Osteoblast (primary cell): Measurements from ENCODE around the gene SRGAP2C. TPM values are rescaled to one million over a fixed set of nuclear protein-coding genes. Genes with fewer than 3 reads are reported as not detected.
"Not testable (repeated sequence)": the region's sequence is repeated elsewhere in the genome, so short reads cannot be mapped to it uniquely, and the experiment has no call there.

Source experiments
- DNase-seq: peaks from one replicate; pipeline ENCODE4 v3.0.0; 2011; ENCODE audit warnings: low spot score, mixed read lengths; ENCODE audit not compliant: insufficient read length; ENCODE audit errors: missing footprints
- H2AFZ ChIP-seq: 2 replicates; pipeline ENCODE4 v1.6.0; 2011; ENCODE audit warnings: mild to moderate bottlenecking, low read length
- H3K27ac ChIP-seq: 2 replicates; pipeline ENCODE4 v1.5.1; 2011; ENCODE audit warnings: mild to moderate bottlenecking, low read depth, low read length, moderate library complexity
- H3K27me3 ChIP-seq: 2 replicates; pipeline ENCODE4 v1.6.0; 2012; ENCODE audit warnings: mild to moderate bottlenecking, control low read depth, inconsistent platforms, low read length, moderate library complexity; ENCODE audit not compliant: insufficient read depth
- H3K36me3 ChIP-seq: 2 replicates; pipeline ENCODE4 v1.5.1; 2011; ENCODE audit warnings: mild to moderate bottlenecking, low read length, control low read depth, moderate library complexity; ENCODE audit not compliant: insufficient read depth
- H3K4me1 ChIP-seq: 2 replicates; pipeline ENCODE4 v1.5.1; 2011; ENCODE audit warnings: mild to moderate bottlenecking, low read length, control low read depth, moderate library complexity; ENCODE audit not compliant: insufficient read depth
- H3K4me2 ChIP-seq: 2 replicates; pipeline ENCODE4 v1.6.0; 2011; ENCODE audit warnings: mild to moderate bottlenecking, low read length; ENCODE audit not compliant: insufficient read depth
- H3K4me3 ChIP-seq: fragments of 200-600 bp; sonication (generic); 3 replicates; pipeline ENCODE4 v1.5.1; 2012; ENCODE audit warnings: mild to moderate bottlenecking, low read length, inconsistent platforms; ENCODE audit not compliant: insufficient read depth
- H3K79me2 ChIP-seq: 2 replicates; pipeline ENCODE4 v1.6.0; 2012; ENCODE audit warnings: mild to moderate bottlenecking, low read length, control low read depth, inconsistent platforms; ENCODE audit not compliant: insufficient read depth
- H3K9me3 ChIP-seq: 2 replicates; pipeline ENCODE4 v1.5.1; 2011; ENCODE audit warnings: low read depth, low read length, control low read depth
- H4K20me1 ChIP-seq: 2 replicates; pipeline ENCODE4 v1.6.0; 2012; ENCODE audit warnings: mild to moderate bottlenecking, low read length, control low read depth; ENCODE audit not compliant: insufficient read depth
- total RNA-seq: library from RNA; depleted of rRNA; stranded (reverse); fragments of >200 nt; gene quantifications from 2 replicates; pipeline ENCODE4 v1.2.3, GENCODE V29; 2012

Gene SRGAP2C
- total RNA-seq, 1 donor: 36.9 TPM

DNA sequence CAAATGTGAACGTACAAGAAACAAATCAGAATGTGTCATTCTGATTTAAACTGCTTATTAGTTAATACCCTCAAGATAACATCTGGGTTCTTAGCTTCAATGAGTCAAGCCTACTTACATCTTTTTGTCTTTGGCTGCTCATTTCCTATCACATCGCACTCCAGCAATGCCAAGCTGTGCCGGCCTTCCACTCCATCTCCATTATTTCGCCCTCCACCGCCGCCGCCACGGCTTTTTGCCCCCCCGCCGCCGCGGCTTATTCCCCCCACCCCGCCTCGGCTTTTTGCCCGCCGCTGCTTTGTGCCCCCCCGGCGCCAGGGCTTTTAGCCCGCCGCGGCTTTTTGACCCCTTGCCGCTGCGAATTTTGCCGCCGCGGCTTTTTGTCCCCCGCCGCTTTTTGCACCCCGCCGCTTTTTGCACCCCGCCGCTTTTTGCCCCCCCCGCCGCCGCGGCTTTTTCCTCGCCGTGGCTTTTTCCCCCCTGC lies 211.0 kb downstream of the SRGAP2C start:
- H4K20me1 ChIP-seq, H3K79me2 ChIP-seq, H2AFZ ChIP-seq, DNase-seq, H3K9me3 ChIP-seq, H3K27me3 ChIP-seq, H3K4me2 ChIP-seq, H3K4me1 ChIP-seq, H3K27ac ChIP-seq, H3K36me3 ChIP-seq: not testable (repeated sequence)
- H3K4me3 ChIP-seq: peak overlapping the region; percentile 68

DNA sequence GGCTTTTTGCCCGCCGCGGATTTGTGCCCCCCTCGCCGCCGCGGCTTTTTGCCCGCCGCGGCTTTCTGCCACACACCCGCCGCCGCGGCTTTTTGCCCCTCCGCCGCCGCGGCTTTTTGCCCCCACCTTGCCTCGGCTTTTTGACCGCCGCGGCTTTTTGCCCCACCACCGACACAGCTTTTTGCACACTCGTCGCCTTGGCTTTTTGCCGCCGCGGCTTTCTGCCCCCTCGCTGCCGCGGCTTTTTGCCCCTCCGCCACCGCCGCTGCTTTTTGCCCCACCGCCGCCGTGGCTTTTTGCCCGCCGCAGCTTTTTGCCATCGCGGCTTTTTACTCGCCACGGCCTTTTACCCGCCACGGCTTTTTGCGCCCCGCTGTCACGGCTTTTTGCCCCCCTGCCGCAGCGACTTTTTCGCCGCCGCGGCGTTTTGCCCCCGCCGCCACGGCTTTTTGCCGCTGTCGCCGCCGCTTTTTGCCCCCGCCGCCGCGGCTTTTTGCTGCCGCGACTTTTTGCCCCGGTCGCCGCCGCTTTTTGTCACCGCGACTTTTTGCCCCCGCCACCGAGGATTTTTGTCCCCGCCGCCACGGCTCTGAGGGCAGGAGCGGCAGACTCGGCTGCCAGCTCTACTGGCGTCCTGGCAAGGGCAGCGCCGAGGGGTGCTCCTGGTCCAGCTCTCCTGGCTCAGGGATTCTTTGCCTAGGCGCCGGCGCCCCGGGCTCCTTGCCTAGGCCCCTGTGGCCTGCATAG lies 211.7 kb downstream of the SRGAP2C start:
- peak overlapping the region; percentile 68 for H3K4me3 ChIP-seq
- not testable (repeated sequence) for H3K79me2 ChIP-seq, DNase-seq, H2AFZ ChIP-seq, H3K4me1 ChIP-seq, H3K36me3 ChIP-seq, H4K20me1 ChIP-seq, H3K27me3 ChIP-seq, H3K9me3 ChIP-seq, H3K27ac ChIP-seq
- H3K4me2 ChIP-seq: peak overlapping the region; percentile 67

DNA sequence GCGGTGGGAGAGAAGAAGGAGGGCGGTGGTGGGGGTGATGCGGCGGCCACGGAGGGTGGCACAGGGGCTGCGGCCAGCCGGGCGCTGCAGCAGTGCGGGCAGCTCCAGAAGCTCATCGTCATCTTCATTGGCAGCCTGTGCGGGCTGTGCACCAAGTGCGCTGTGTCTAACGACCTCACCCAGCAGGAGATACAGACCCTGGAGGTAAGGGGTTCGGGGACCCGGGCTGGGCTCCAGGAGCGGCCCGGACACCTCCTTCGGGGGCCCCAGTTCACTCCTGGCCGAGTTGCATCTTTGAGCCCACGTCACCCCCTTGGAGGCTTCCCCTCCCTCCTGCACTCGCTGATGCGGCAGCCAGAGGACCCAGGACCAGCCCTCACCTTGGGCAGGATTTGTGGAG lies 212.3 kb downstream of the SRGAP2C start:
- not testable (repeated sequence) for DNase-seq
- peak overlapping the region; percentile 67 for H3K4me2 ChIP-seq

DNA sequence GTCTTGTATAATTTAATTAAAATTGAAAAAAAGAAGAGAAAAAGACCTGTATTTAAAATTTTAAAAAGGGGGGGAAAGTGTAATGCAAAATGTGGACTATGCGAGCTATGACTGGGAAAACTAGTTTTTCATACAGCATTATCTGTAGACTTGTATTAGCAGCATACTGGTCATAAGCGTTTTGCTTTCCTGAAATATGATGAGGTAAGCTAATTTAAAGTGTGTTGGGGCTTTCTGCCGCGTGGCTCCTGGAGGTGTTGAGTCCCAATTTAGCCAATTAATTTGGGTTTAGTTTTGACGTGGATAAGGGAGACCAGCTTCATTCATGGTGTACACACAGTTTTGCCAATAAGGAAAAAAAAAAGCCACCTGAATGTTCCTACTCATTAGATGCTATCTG lies 214.4 kb downstream of the SRGAP2C start:
- not testable (repeated sequence) for H4K20me1 ChIP-seq, H3K4me2 ChIP-seq, H3K27ac ChIP-seq, H3K27me3 ChIP-seq, H3K36me3 ChIP-seq, H3K4me3 ChIP-seq, H3K79me2 ChIP-seq, H3K9me3 ChIP-seq, DNase-seq, H2AFZ ChIP-seq, H3K4me1 ChIP-seq

More for the DNA sequence above, 212.3 kb downstream of the SRGAP2C start:
- H2AFZ ChIP-seq, H4K20me1 ChIP-seq, H3K27me3 ChIP-seq, H3K9me3 ChIP-seq, H3K4me1 ChIP-seq, H3K27ac ChIP-seq, H3K36me3 ChIP-seq, H3K79me2 ChIP-seq: not testable (repeated sequence)
- peak overlapping the region; percentile 68 for H3K4me3 ChIP-seq

DNA sequence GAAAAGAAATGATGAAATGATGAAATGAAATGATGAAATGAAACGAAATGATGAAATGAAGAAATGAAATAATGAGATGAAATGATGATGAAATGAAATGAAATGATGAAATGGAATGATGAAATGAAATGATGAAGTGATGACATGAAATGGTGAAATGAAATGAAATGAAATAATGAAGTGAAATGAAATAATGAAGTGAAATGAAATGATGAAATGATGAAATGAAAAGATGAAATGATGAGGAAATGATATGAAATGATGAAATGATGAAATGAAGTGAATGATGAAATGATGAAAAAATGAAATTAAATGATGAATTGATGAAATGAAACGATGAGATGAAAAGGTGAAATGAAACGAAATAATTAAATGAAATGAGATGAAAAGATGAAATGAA lies 215.3 kb downstream of the SRGAP2C start:
- H3K4me1 ChIP-seq, H3K27ac ChIP-seq, H3K27me3 ChIP-seq, H3K4me3 ChIP-seq, H3K36me3 ChIP-seq, H4K20me1 ChIP-seq, H3K9me3 ChIP-seq, H3K79me2 ChIP-seq, H3K4me2 ChIP-seq, DNase-seq, H2AFZ ChIP-seq: not testable (repeated sequence)

DNA sequence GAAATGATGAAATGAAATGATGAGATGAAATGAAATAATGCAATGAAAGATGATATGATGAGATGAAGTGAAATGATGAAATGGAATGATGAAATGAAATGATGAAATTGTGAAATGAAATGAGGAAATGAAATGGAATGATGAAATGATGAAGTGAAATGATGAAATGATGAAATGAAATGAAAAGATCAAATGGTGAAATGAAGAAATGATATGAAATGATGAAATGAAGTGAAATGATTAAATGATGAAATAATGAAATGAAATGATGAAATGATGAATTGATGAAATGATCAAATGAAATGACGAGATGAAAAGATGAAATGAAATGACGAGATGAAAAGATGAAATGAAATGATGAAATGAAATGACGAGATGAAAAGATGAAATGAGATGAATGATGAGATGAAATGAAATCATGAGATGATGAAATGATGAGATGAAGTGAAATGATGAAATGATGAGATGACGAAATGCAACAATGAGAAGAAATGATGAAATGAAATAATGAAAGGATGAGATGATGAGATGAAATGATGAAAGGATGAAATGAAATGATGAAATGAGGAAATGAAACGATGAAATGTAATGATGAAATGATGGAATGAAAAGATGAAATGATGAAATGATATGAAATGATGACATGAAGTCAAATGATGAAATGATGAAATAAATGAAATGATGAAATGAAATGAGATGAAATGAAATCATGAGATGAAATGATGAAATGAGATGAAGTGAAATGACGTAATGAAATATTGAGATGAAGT lies 216.0 kb downstream of the SRGAP2C start:
- H3K36me3 ChIP-seq, H3K4me2 ChIP-seq, H3K79me2 ChIP-seq, H3K4me3 ChIP-seq, H2AFZ ChIP-seq, H3K4me1 ChIP-seq, DNase-seq, H4K20me1 ChIP-seq, H3K9me3 ChIP-seq, H3K27ac ChIP-seq, H3K27me3 ChIP-seq: not testable (repeated sequence)

DNA sequence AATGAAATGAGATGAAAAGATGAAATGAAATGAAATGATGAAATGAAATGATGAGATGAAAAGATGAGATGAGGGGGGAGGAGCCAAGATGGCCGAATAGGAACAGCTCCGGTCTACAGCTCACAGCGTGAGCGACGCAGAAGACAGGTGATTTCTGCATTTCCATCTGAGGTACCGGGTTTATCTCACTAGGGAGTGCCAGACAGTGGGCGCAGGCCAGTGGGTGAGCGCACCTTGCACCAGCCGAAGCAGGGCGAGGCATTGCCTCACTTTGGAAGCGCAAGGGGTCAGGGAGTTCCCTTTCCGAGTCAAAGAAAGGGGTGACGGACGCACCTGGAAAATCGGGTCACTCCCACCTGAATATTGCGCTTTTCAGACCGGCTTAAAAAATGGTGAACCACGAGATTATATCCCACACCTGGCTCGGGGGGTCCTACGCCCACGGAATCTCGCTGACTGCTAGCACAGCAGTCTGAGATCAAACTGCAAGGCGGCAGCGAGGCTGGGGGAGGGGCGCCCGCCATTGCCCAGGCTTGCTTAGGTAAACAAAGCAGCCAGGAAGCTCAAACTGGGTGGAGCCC lies 216.7 kb downstream of the SRGAP2C start:
- H3K36me3 ChIP-seq, H3K4me1 ChIP-seq, DNase-seq, H3K27ac ChIP-seq, H3K4me2 ChIP-seq, H3K27me3 ChIP-seq, H3K9me3 ChIP-seq, H4K20me1 ChIP-seq, H3K4me3 ChIP-seq, H3K79me2 ChIP-seq, H2AFZ ChIP-seq: not testable (repeated sequence)

DNA sequence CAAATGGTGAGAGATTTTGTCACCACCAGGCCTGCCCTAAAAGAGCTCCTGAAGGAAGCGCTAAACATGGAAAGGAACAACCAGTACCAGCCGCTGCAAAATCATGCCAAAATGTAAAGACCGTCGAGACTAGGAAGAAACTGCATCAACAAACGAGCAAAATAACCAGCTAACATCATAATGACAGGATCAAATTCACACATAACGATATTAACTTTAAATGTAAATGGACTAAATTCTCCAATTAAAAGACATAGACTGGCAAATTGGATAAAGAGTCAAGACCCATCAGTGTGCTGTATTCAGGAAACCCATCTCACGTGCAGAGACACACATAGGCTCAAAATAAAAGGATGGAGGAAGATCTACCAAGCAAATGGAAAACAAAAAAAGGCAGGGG lies 218.5 kb downstream of the SRGAP2C start:
- not testable (repeated sequence) for H3K4me2 ChIP-seq, DNase-seq, H3K4me3 ChIP-seq, H2AFZ ChIP-seq, H3K4me1 ChIP-seq, H3K36me3 ChIP-seq, H3K9me3 ChIP-seq, H3K79me2 ChIP-seq, H4K20me1 ChIP-seq, H3K27ac ChIP-seq, H3K27me3 ChIP-seq
